HL-60 (cell line): Measurements from ENCODE around the gene WDR1.

Source experiments
- DNase-seq, 2 experiments: peaks; one replicate each; pipeline ENCODE4 v3.0.0-alpha.2; 2010 to 2020; ENCODE audit warnings: low read depth in 1 of 2, low spot score in 1 of 2
- H3K27ac ChIP-seq: fragments of 250-450 bp; sonication (Bioruptor Pico); replicated peaks from 2 replicates; pipeline ENCODE4 v1.5.1; 2020; ENCODE audit warnings: mild to moderate bottlenecking, moderate library complexity
- H3K27me3 ChIP-seq: fragments of 250-450 bp; sonication (Bioruptor Pico); 2 replicates; pipeline ENCODE4 v1.5.1; 2021; ENCODE audit warnings: mild to moderate bottlenecking, moderate library complexity; ENCODE audit not compliant: insufficient read depth, poor library complexity, severe bottlenecking
- H3K4me3 ChIP-seq: replicated peaks from 2 replicates; pipeline ENCODE4 v1.5.1; 2011; ENCODE audit warnings: mild to moderate bottlenecking, control low read depth, low read length; ENCODE audit not compliant: insufficient read depth
- GABPA ChIP-seq: IDR thresholded peaks from 2 replicates; pipeline ENCODE4 v1.6.1; 2012; ENCODE audit warnings: low read depth
- POLR2AphosphoS5 ChIP-seq: IDR thresholded peaks from 2 replicates; pipeline ENCODE4 v1.6.1; 2012; ENCODE audit warnings: low read depth
- REST ChIP-seq: IDR thresholded peaks from 2 replicates; pipeline ENCODE4 v1.6.1; 2012; ENCODE audit warnings: low read depth; ENCODE audit not compliant: insufficient replicate concordance
- SPI1 ChIP-seq: IDR thresholded peaks from 2 replicates; pipeline ENCODE4 v1.6.1; 2012; ENCODE audit warnings: low read depth, mild to moderate bottlenecking, borderline replicate concordance
- TF ChIP-seq, protein P1 (sequence below): IDR thresholded peaks from one replicate; pipeline ENCODE4 v1.5.1; 2011; ENCODE audit warnings: low read length, control low read depth, inconsistent platforms; ENCODE audit not compliant: insufficient read depth

Gene WDR1

GRCh38 chr4:10053635-10054453 lies 62.8 kb downstream of the WDR1 start:
- TF ChIP-seq REST, result no peak
- no peak for TF ChIP-seq GABPA
- TF ChIP-seq, protein P1, sequence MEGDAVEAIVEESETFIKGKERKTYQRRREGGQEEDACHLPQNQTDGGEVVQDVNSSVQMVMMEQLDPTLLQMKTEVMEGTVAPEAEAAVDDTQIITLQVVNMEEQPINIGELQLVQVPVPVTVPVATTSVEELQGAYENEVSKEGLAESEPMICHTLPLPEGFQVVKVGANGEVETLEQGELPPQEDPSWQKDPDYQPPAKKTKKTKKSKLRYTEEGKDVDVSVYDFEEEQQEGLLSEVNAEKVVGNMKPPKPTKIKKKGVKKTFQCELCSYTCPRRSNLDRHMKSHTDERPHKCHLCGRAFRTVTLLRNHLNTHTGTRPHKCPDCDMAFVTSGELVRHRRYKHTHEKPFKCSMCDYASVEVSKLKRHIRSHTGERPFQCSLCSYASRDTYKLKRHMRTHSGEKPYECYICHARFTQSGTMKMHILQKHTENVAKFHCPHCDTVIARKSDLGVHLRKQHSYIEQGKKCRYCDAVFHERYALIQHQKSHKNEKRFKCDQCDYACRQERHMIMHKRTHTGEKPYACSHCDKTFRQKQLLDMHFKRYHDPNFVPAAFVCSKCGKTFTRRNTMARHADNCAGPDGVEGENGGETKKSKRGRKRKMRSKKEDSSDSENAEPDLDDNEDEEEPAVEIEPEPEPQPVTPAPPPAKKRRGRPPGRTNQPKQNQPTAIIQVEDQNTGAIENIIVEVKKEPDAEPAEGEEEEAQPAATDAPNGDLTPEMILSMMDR, result no peak
- no peak for TF ChIP-seq POLR2AphosphoS5
- TF ChIP-seq SPI1, result no peak
- no peak overlapping the region for H3K4me3 ChIP-seq
- H3K27ac ChIP-seq, result no peak overlapping the region

DNA sequence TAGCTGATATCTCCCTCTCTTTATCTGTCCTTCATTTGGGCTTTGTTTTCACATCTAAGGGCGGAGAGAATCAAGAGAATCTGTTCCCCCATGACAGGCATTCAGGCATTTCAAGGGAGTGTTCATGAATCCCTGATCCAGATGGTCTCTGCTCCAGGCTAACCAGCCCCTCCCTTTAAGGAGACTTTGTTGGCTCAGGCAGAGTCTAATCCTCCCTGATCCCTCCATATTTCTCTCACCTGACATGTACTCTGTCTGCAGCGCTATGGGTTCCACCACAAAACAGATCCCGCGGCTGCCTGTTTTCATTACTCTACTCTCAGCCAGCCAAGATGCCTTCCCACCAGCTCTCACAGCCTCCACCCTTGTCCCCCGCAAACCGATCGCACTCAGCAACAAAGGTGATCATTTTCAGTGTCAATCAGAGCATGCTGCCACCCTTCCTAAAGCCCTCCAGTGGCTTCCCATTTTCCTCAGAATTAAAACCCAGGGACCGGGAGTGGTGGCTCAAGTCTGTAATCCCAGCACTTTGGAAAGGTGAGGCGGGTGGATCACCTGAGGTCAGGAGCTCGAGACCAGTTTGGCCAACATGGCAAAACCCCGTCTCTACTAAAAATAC lies 65.0 kb downstream of the WDR1 start:
- Histone ChIP-seq H3K27me3 (no peaks in the 10 kb centered on the region), H3K4me3 (no peak overlapping the region), H3K27ac (no peak overlapping the region)
- no peak for DNase-seq
- TF ChIP-seq, protein P1, result no peak
- TF ChIP-seq GABPA, result no peak
- TF ChIP-seq SPI1, result no peak
- no peak for TF ChIP-seq POLR2AphosphoS5
- TF ChIP-seq REST, result no peak

More at GRCh38 chr4:10053635-10054453, 62.8 kb downstream of the WDR1 start:
- H3K27me3 ChIP-seq, result no peaks in the 10 kb centered on the region
- no peak for DNase-seq

- TF ChIP-seq POLR2AphosphoS5 (no peak), SPI1 (no peak), GABPA (no peak), REST (no peak)
- TF ChIP-seq, protein P1, result no peak
- Histone ChIP-seq H3K27me3 (no peaks in the 10 kb centered on the region), H3K27ac (no peak overlapping the region), H3K4me3 (no peak overlapping the region)
- no peak for DNase-seq
Observed at GRCh38 chr4:10050721-10051120, 65.9 kb downstream of the WDR1 start.
